ENCODE results near the gene TM7SF2.

- no peak for TF ChIP-seq EZH2phosphoT487 (conservative IDR thresholded peaks at IDR 0.05; ENCODE audit: low read length)
- TF ChIP-seq, protein P1, sequence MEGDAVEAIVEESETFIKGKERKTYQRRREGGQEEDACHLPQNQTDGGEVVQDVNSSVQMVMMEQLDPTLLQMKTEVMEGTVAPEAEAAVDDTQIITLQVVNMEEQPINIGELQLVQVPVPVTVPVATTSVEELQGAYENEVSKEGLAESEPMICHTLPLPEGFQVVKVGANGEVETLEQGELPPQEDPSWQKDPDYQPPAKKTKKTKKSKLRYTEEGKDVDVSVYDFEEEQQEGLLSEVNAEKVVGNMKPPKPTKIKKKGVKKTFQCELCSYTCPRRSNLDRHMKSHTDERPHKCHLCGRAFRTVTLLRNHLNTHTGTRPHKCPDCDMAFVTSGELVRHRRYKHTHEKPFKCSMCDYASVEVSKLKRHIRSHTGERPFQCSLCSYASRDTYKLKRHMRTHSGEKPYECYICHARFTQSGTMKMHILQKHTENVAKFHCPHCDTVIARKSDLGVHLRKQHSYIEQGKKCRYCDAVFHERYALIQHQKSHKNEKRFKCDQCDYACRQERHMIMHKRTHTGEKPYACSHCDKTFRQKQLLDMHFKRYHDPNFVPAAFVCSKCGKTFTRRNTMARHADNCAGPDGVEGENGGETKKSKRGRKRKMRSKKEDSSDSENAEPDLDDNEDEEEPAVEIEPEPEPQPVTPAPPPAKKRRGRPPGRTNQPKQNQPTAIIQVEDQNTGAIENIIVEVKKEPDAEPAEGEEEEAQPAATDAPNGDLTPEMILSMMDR (IDR thresholded peaks at IDR 0.05; ENCODE audit: insufficient read depth, low read length, poor library complexity, severe bottlenecking): no peak
Observed at GRCh38 chr11:65131417-65131776, 19.7 kb downstream of the TM7SF2 start.

Measured in SU-DHL-6 (cell line).